Measurements from ENCODE around the gene NCOA7. TPM values are rescaled to one million over a fixed set of nuclear protein-coding genes. Genes with fewer than 3 reads are reported as not detected.

NCOA7 gene
- total RNA-seq, 1 experiment from 2014 or later = 14.4 TPM

GRCh38 chr6:125747589-125748405, 43.0 kb upstream of the NCOA7 start:
- H3K4me1 Mint-ChIP-seq = peaks cover 62% of the 10 kb centered on the region
- ChIA-PET POLR2A (interaction anchor here (0.7 to 1.4 kb wide), 3 partner anchors 43 to 163 kb away, joined by 3 to 4 read pairs (median 3); partner anchors contain the start of gene NCOA7), CTCF (interaction anchor here (2.0 kb wide), 1 partner anchor 11 kb away, joined by 7 read pairs; no protein-coding TSS in a partner anchor)
- ATAC-seq (peak; percentile 4), DNase-seq (ENCODE audit: low spot score) (peak; percentile 68)
- peaks cover 28% of the 10 kb centered on the region for H3K27me3 Mint-ChIP-seq (ENCODE audit: low read depth)
- peak overlapping the region; percentile 99 for H3K27ac Mint-ChIP-seq
- peak overlapping the region; percentile 83 for H3K4me3 Mint-ChIP-seq
- H3K9me3 Mint-ChIP-seq = no peaks in the 10 kb centered on the region
- no peaks in the 10 kb centered on the region for H3K36me3 Mint-ChIP-seq
- no peak for TF ChIP-seq ZSCAN18 (CRISPR knock-in tag; IDR thresholded peaks at IDR 0.05)
- peak; percentile 78; the same call in 1 of the 2 replicates for TF ChIP-seq MYBL2 (CRISPR knock-in tag; IDR thresholded peaks at IDR 0.05)
- TF ChIP-seq SOX15 (CRISPR knock-in tag; IDR thresholded peaks at IDR 0.05) = no peak
- 0 out of 2 replicates have a peak, but pooled peaks have one; percentile 82 for TF ChIP-seq ZBTB43 (CRISPR knock-in tag; IDR thresholded peaks at IDR 0.05)
- no peak for TF ChIP-seq TP53 (CRISPR knock-in tag; IDR thresholded peaks at IDR 0.05)
- no peak; the same call in 1 of the 2 replicates for TF ChIP-seq E2F4 (CRISPR knock-in tag; IDR thresholded peaks at IDR 0.05; ENCODE audit: borderline replicate concordance, low read depth)
- TF ChIP-seq PRDM15 (CRISPR knock-in tag; IDR thresholded peaks at IDR 0.05) = peak; percentile 31; the same call in 1 of the 2 replicates
- TF ChIP-seq CTCF (IDR thresholded peaks at IDR 0.05) = no peak
- no peak for TF ChIP-seq MLX (CRISPR knock-in tag; IDR thresholded peaks at IDR 0.05)
- no peak for TF ChIP-seq ZNF281 (CRISPR knock-in tag; IDR thresholded peaks at IDR 0.05)
- no peak for TF ChIP-seq CREB1 (CRISPR knock-in tag; IDR thresholded peaks at IDR 0.05)
- TF ChIP-seq ELF4 (CRISPR knock-in tag; IDR thresholded peaks at IDR 0.05; ENCODE audit: low read depth) = no peak
- 0 out of 2 replicates have a peak, but pooled peaks have one; percentile 82 for TF ChIP-seq AFF4 (CRISPR knock-in tag; IDR thresholded peaks at IDR 0.05; ENCODE audit: borderline replicate concordance)
- no peak for TF ChIP-seq HMGA2 (CRISPR knock-in tag; IDR thresholded peaks at IDR 0.05)
- no peak for TF ChIP-seq MXD4 (CRISPR knock-in tag; IDR thresholded peaks at IDR 0.05; ENCODE audit: borderline replicate concordance)
- TF ChIP-seq SMAD4 (CRISPR knock-in tag; IDR thresholded peaks at IDR 0.05) = no peak
